ENCODE measurements around the gene FLNC. TPM values are rescaled to one million over a fixed set of nuclear protein-coding genes. Genes with fewer than 3 reads are reported as not detected.

Gene FLNC
- total RNA-seq, 1 donor from 2014 or later, result 11.7 TPM

DNA sequence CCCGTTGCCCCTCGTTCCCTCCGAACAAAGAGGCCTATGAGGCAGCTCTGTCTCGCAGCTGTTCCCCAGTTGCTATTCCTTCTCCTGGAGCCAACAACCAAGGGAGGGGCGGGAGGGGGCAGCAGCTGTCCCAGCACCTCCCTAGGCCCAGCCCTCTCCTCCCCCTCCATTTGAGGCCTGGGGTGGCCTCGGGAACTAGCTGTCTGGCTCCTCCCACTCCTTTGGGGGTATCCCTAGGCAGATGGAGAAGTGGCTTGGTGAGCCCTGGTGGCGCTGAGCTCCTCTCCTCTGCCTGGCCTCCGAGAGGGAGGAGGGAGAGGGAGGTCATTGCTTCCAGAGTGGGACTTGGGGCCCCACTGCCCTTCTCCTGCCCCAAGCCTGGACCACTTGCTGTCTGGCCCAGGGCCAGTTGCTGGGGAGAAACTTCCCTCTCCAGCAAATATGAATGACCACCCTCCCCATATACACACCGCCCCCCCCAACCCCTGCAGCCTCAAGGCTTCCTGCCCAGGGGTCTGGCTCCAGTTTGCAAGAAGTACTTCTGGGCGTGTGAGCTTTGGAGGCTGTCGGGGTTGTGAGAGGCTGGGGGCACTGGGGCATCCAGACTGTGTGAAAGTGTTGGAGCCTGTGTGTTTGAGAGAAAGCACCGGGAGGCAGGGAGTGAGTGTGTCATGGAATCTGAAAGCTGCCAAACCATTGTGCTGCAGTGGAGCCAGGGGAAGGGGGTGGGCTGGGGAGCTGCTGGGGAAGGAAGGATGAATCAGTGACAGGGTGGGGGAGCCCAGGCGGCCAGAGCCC, 3.1 kb downstream of the FLNC start:
- ATAC-seq (no peak), DNase-seq (no peak)
- Histone ChIP-seq H3K4me3 (no peak overlapping the region), H3K4me1 (peaks cover 46% of the 10 kb centered on the region), H3K27ac (peak overlapping the region; percentile 46), H3K27me3 (ENCODE audit: low read depth) (peaks cover 44% of the 10 kb centered on the region), H3K36me3 (no peaks in the 10 kb centered on the region), H3K9me3 (no peaks in the 10 kb centered on the region)
- intact Hi-C loops (cut with DNase I), result no loop called here
- TF ChIP-seq, protein P1, sequence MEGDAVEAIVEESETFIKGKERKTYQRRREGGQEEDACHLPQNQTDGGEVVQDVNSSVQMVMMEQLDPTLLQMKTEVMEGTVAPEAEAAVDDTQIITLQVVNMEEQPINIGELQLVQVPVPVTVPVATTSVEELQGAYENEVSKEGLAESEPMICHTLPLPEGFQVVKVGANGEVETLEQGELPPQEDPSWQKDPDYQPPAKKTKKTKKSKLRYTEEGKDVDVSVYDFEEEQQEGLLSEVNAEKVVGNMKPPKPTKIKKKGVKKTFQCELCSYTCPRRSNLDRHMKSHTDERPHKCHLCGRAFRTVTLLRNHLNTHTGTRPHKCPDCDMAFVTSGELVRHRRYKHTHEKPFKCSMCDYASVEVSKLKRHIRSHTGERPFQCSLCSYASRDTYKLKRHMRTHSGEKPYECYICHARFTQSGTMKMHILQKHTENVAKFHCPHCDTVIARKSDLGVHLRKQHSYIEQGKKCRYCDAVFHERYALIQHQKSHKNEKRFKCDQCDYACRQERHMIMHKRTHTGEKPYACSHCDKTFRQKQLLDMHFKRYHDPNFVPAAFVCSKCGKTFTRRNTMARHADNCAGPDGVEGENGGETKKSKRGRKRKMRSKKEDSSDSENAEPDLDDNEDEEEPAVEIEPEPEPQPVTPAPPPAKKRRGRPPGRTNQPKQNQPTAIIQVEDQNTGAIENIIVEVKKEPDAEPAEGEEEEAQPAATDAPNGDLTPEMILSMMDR (IDR thresholded peaks at IDR 0.05), result no peak

GRCh38 chr7:128833946-128834325, 3.7 kb downstream of the FLNC start:
- Histone ChIP-seq H3K27ac (no peak overlapping the region), H3K4me3 (no peak overlapping the region), H3K9me3 (no peaks in the 10 kb centered on the region), H3K27me3 (ENCODE audit: low read depth) (peaks cover 38% of the 10 kb centered on the region), H3K36me3 (no peaks in the 10 kb centered on the region), H3K4me1 (peaks cover 46% of the 10 kb centered on the region)
- intact Hi-C loops (cut with DNase I), result no loop called here
- DNase-seq (no peak), ATAC-seq (no peak)
- TF ChIP-seq, protein P1 (IDR thresholded peaks at IDR 0.05), result no peak

DNA sequence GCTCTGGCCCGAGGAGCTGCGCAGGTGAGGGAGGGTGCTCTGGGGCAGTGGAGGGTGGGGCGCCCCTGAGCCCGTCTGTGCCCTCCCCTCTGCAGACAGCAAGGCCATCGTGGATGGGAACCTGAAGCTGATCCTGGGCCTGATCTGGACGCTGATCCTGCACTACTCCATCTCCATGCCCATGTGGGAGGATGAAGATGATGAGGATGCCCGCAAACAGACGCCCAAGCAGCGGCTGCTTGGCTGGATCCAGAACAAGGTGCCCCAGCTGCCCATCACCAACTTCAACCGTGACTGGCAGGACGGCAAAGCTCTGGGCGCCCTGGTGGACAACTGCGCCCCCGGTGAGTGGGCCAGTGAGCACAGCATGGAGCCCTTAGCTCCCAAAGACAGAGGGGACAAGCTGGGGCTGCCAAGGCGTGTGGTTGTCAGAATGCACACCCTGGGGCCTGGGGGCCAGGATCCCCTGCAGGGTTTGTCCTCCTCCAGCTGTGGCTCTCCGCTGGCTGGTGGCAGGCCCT, 5.1 kb downstream of the FLNC start:
- no peak for DNase-seq
- H3K4me1 ChIP-seq, result peaks cover 37% of the 10 kb centered on the region

DNA sequence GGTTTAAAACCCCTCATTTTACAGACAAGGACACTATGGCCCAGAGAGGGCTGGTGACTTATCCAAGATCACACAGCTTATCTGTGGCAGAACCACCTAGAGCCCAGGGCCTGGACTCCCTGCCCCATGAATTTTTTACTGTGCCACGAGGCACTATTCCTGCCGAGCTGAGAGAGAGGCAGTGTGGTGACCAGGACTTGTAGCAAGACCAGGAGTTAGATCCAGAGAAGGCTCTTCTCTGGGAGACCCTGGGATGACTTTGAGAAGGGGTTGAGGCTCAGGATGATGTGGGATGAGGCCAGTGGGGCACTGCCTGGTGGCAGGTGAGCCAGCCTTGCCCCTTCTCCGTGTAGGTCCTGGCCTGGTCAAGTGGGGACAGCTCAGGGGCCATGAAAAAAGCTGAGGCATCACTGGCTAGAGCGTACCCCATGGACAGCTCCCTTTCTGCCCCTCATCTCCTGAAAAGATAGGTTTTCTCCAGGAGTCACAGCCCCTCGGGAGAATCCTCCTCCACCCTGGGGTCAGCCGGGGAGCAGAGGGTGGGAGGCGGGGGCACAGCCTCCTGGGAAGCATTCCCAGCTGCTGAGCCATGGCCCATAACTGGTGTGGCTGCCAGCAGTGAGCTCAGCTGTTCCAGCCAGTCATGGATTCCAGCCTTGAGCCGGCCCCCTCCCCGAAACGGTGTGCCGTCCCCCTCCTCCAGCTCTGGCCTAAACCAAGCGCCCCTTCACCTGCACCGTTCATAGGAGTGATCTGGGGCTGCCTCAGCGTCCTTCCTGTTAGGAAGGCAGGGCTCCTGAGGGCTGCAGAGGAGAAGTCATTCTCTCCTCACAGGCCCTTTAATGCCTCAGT, 5.8 kb downstream of the FLNC start:
- DNase-seq (peak; percentile 39), ATAC-seq (no peak)
- Histone ChIP-seq H3K27ac (no peak overlapping the region), H3K4me3 (no peak overlapping the region), H3K27me3 (ENCODE audit: low read depth) (peaks cover 22% of the 10 kb centered on the region), H3K4me1 (peaks cover 30% of the 10 kb centered on the region), H3K36me3 (no peaks in the 10 kb centered on the region), H3K9me3 (no peaks in the 10 kb centered on the region)
- TF ChIP-seq, protein P1 (IDR thresholded peaks at IDR 0.05), result no peak
- intact Hi-C loops (cut with DNase I), result no loop called here

More for the DNA sequence above, 5.1 kb downstream of the FLNC start:
- intact Hi-C loops (cut with DNase I), result no loop called here
- Histone ChIP-seq H3K27ac (no peak overlapping the region), H3K4me3 (no peak overlapping the region), H3K36me3 (no peaks in the 10 kb centered on the region), H3K27me3 (ENCODE audit: low read depth) (peaks cover 29% of the 10 kb centered on the region), H3K9me3 (no peaks in the 10 kb centered on the region)
- ATAC-seq, result no peak
- TF ChIP-seq, protein P1 (IDR thresholded peaks at IDR 0.05), result no peak

DNA sequence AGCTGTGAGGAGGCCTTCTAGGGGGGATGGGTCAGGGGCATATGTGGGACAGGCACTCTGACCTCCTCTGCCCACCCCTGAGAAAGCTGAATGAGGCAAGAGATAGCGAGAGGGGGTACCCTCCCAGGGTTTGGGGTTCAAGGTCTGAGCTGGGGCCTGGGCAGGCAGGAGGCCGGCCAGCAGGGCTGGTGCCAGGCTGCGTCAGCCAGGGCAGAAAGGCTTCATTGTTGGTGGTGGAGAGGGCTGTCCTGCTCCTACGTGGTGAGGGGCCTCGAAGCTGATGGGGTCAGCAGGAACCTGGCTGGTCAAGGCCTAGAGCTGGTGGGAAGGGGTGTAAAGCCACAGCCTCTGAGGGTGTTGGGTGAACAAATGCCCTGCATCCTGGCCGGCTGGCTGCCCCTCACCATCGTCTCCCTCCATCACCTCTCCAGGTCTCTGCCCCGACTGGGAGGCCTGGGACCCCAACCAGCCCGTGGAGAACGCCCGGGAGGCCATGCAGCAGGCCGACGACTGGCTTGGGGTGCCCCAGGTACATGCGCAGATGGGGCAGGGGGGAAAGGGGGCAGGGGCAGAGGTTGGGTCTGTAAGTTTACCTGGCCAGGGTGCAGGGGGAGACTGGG, 6.6 kb downstream of the FLNC start:
- TF ChIP-seq, protein P1 (IDR thresholded peaks at IDR 0.05), result no peak
- H3K27ac ChIP-seq, result no peak overlapping the region
- intact Hi-C loops (cut with DNase I), result no loop called here
- H3K4me3 ChIP-seq, result no peak overlapping the region
- no peaks in the 10 kb centered on the region for H3K9me3 ChIP-seq
- peaks cover 14% of the 10 kb centered on the region for H3K27me3 ChIP-seq (ENCODE audit: low read depth)
- ATAC-seq, result no peak
- DNase-seq, result peak; percentile 32
- H3K36me3 ChIP-seq, result no peaks in the 10 kb centered on the region
- peaks cover 22% of the 10 kb centered on the region for H3K4me1 ChIP-seq

Data from lower lobe of right lung (tissue), 2 donors.